Transverse colon (tissue), 4 donors: ENCODE data around the gene GBX2.

Source experiments
- CTCF ChIP-seq, 5 experiments: fragments of 200-600 bp in 3 of 5; fragments of 450-650 bp in 2 of 5; sonication (generic) in 3 of 5; IDR thresholded peaks; 1 replicate in 2 of 5; 2 replicates in 3 of 5; pipeline ENCODE4 v1.5.1; 2016 to 2017; ENCODE audit warnings: antibody characterized with exemption in 5 of 5, inconsistent platforms in 3 of 5, mild to moderate bottlenecking in 2 of 5, moderate library complexity in 1 of 5
- EP300 ChIP-seq: sonication (generic); formaldehyde crosslinking; IDR thresholded peaks from one replicate; pipeline ENCODE4 v1.6.1; 2017; ENCODE audit warnings: antibody characterized with exemption, low read depth
- POLR2A ChIP-seq: fragments of 450-650 bp; IDR thresholded peaks from one replicate; pipeline ENCODE4 v1.6.1; 2016; ENCODE audit warnings: antibody characterized with exemption, mild to moderate bottlenecking, moderate library complexity
- POLR2AphosphoS5 ChIP-seq, 3 donors: sonication (generic); formaldehyde crosslinking; IDR thresholded peaks; one replicate each; pipeline ENCODE4 v1.6.1; 2016; ENCODE audit warnings: antibody characterized with exemption in 3 of 3

- TF ChIP-seq CTCF (IDR thresholded peaks at IDR 0.05) (no peak), POLR2AphosphoS5 (IDR thresholded peaks at IDR 0.05) (no peak), POLR2A (no peak), EP300 (no peak)
Observed at GRCh38 chr2:236158969-236159777, 9.0 kb downstream of the GBX2 start.
